BE2C (cell line): ENCODE results near the gene HSD17B12.

Experiments
- DNase-seq: peaks from one replicate; pipeline ENCODE4 v3.0.0-alpha.2; 2020
- H3K27me3 ChIP-seq: fragments of 250-450 bp; sonication (Bioruptor Pico); 2 replicates; pipeline ENCODE4 v1.5.1; 2020; ENCODE audit warnings: mild to moderate bottlenecking
- H3K36me3 ChIP-seq: fragments of 250-450 bp; sonication (Bioruptor Pico); 2 replicates; pipeline ENCODE4 v1.5.1; 2020; ENCODE audit warnings: mild to moderate bottlenecking
- H3K4me1 ChIP-seq: fragments of 250-450 bp; sonication (Bioruptor Pico); 2 replicates; pipeline ENCODE4 v1.5.1; 2020
- H3K4me3 ChIP-seq: 2 replicates; pipeline ENCODE4 v1.5.1; 2011; ENCODE audit warnings: low read depth, low read length
- H3K9me3 ChIP-seq: fragments of 250-450 bp; sonication (Bioruptor Pico); 2 replicates; pipeline ENCODE4 v1.5.1; 2020
- CTCF ChIP-seq: IDR thresholded peaks from 2 replicates; pipeline ENCODE4 v1.5.1; 2012; ENCODE audit warnings: mild to moderate bottlenecking, low read depth, low read length

The HSD17B12 gene

GRCh38 chr11:43903969-43904368, 223.4 kb downstream of the HSD17B12 start:
- Histone ChIP-seq H3K9me3 (no peaks in the 10 kb centered on the region), H3K27me3 (no peaks in the 10 kb centered on the region), H3K4me3 (no peak overlapping the region), H3K4me1 (peaks cover 27% of the 10 kb centered on the region), H3K36me3 (peaks cover 2% of the 10 kb centered on the region; the same call in 1 of the 2 replicates)
- DNase-seq: no peak
- no peak for TF ChIP-seq CTCF

GRCh38 chr11:43904742-43905535, 224.4 kb downstream of the HSD17B12 start:
- TF ChIP-seq CTCF: no peak
- DNase-seq: no peak
- no peaks in the 10 kb centered on the region for H3K9me3 ChIP-seq
- peaks cover 27% of the 10 kb centered on the region for H3K4me1 ChIP-seq
- no peaks in the 10 kb centered on the region for H3K27me3 ChIP-seq
- H3K36me3 ChIP-seq: no peaks in the 10 kb centered on the region
- H3K4me3 ChIP-seq: peak overlapping the region; percentile 34

GRCh38 chr11:43905813-43906241, 225.3 kb downstream of the HSD17B12 start:
- Histone ChIP-seq H3K4me1 (peaks cover 27% of the 10 kb centered on the region), H3K27me3 (no peaks in the 10 kb centered on the region), H3K36me3 (no peaks in the 10 kb centered on the region), H3K4me3 (peak overlapping the region; percentile 34), H3K9me3 (no peaks in the 10 kb centered on the region)
- TF ChIP-seq CTCF: no peak
- peak; percentile 54 for DNase-seq
